K562 (cell line): ENCODE data around the gene MED20. TPM values are rescaled to one million over a fixed set of nuclear protein-coding genes. Genes with fewer than 3 reads are reported as not detected.

ENCODE experiments used
- BRF1 ChIP-seq: IDR thresholded peaks from 3 replicates; pipeline ENCODE4 v1.6.1; 2011; ENCODE audit warnings: borderline replicate concordance, mild to moderate bottlenecking; ENCODE audit not compliant: insufficient read length; ENCODE audit errors: extremely low read depth
- CREM ChIP-seq: IDR thresholded peaks from 2 replicates; pipeline ENCODE4 v1.6.1; 2014; ENCODE audit warnings: antibody characterized with exemption, low read depth
- EHMT2 ChIP-seq: fragments of 450-650 bp; IDR thresholded peaks from 2 replicates; pipeline ENCODE4 v1.6.1; 2018; ENCODE audit warnings: antibody characterized with exemption
- EZH2 ChIP-seq: IDR thresholded peaks from 2 replicates; pipeline ENCODE4 v1.6.1; 2012; ENCODE audit warnings: low read depth, mild to moderate bottlenecking, inconsistent platforms, low read length, borderline replicate concordance
- GABPB2 ChIP-seq: fragments of 250-450 bp; sonication (Bioruptor Pico); conservative IDR thresholded peaks from 2 replicates; pipeline ENCODE4 v1.5.1; 2021; ENCODE audit warnings: mild to moderate bottlenecking
- IRF2 ChIP-seq: sonication (generic); formaldehyde crosslinking; IDR thresholded peaks from 2 replicates; pipeline ENCODE4 v1.8.1; 2022; ENCODE audit warnings: mild to moderate bottlenecking, missing genetic modification reagents
- MAFF ChIP-seq: IDR thresholded peaks from 2 replicates; pipeline ENCODE4 v1.6.1; 2012; ENCODE audit warnings: low read length, improper control_type of control experiment
- MEF2A ChIP-seq: IDR thresholded peaks from 2 replicates; pipeline ENCODE4 v1.6.1; 2011; ENCODE audit warnings: low read depth, mild to moderate bottlenecking, low read length, moderate library complexity; ENCODE audit not compliant: control insufficient read depth
- NONO ChIP-seq, 2 experiments: fragments of 200-400 bp in 1 of 2; fragments of 450-650 bp in 1 of 2; formaldehyde crosslinking in 1 of 2; IDR thresholded peaks; 2 replicates each; pipeline ENCODE4 v1.6.1; 2017; ENCODE audit warnings: low read depth in 2 of 2, mild to moderate bottlenecking in 2 of 2, moderate library complexity in 2 of 2, low read length in 1 of 2
- OTX1 ChIP-seq: fragments of 450-650 bp; formaldehyde crosslinking; IDR thresholded peaks from 2 replicates; pipeline ENCODE4 v1.4.0; 2022; ENCODE audit warnings: mild to moderate bottlenecking
- POLR2H ChIP-seq: IDR thresholded peaks from 2 replicates; pipeline ENCODE4 v1.6.1; 2016; ENCODE audit warnings: missing genetic modification characterization, low read depth, mild to moderate bottlenecking, control low read depth, missing compliant biosample characterization, moderate library complexity
- TBL1XR1 ChIP-seq, 2 experiments: IDR thresholded peaks; 2 replicates each; pipeline ENCODE4 v1.6.1; 2012; ENCODE audit warnings: improper control_type of control experiment in 2 of 2, low read length in 2 of 2, mild to moderate bottlenecking in 1 of 2
- TCFL5 ChIP-seq: fragments of 250-450 bp; sonication (Bioruptor Pico); conservative IDR thresholded peaks from 2 replicates; pipeline ENCODE4 v1.6.1; 2021; ENCODE audit warnings: mild to moderate bottlenecking, moderate library complexity, matching md5 sums
- ZNF23 ChIP-seq: fragments of 250-450 bp; sonication (Bioruptor Pico); IDR thresholded peaks from 2 replicates; pipeline ENCODE4 v1.4.0; 2020; ENCODE audit warnings: mild to moderate bottlenecking
- ZNF24 ChIP-seq: fragments of 450-650 bp; IDR thresholded peaks from 2 replicates; pipeline ENCODE4 v1.6.1; 2016
- ZNF253 ChIP-seq: fragments of 250-450 bp; sonication (Bioruptor Pico); conservative IDR thresholded peaks from 2 replicates; pipeline ENCODE4 v1.6.1; 2021; ENCODE audit warnings: mild to moderate bottlenecking
- ZNF311 ChIP-seq: fragments of 250-450 bp; sonication (Bioruptor Pico); IDR thresholded peaks from 2 replicates; pipeline ENCODE4 v1.4.0; 2020; ENCODE audit warnings: mild to moderate bottlenecking, moderate library complexity
- ZNF444 ChIP-seq: fragments of 250-450 bp; sonication (Bioruptor Pico); IDR thresholded peaks from 2 replicates; pipeline ENCODE4 v1.4.0; 2020; ENCODE audit warnings: mild to moderate bottlenecking, moderate library complexity
- ZNF57 ChIP-seq: fragments of 450-650 bp; formaldehyde crosslinking; IDR thresholded peaks from 2 replicates; pipeline ENCODE4 v1.4.0; 2020; ENCODE audit warnings: mild to moderate bottlenecking, moderate library complexity
- ZZZ3 ChIP-seq: fragments of 450-650 bp; IDR thresholded peaks from 2 replicates; pipeline ENCODE4 v1.6.1; 2016; ENCODE audit warnings: antibody characterized with exemption, mild to moderate bottlenecking, moderate library complexity
- polyA plus RNA-seq, 8 experiments: library from polyadenylated mRNA; depleted of rRNA in 4 of 8; stranded (reverse) in 5 of 8; unstranded in 3 of 8; fragments of >200 nt; fragmentation: Nextera tagmentation in 2 of 8; fragmentation: Illumina TruSeq in 1 of 8; extraction: Ambion mirVana in 2 of 8; extraction: Trizol in 1 of 8; gene quantifications; 2 replicates each; pipeline versions ENCODE4 v1.2.1 to v1.2.3, GENCODE V29; 2011 to 2014; ENCODE audit warnings: inconsistent platforms in 1 of 8, missing spikeins in 1 of 8
- total RNA-seq, 7 experiments: library from RNA; depleted of rRNA in 6 of 7; stranded (reverse); fragments of >200 nt in 6 of 7; fragmentation: Illumina TruSeq in 2 of 7; extraction: Trizol in 2 of 7; gene quantifications; 2 replicates each; pipeline versions ENCODE4 v1.2.1 to v1.2.3, GENCODE V29; 2011 to 2021; ENCODE audit warnings: low replicate concordance in 1 of 7
- TF ChIP-seq, protein P1 (sequence below), 2 experiments: fragments of 450-650 bp; conservative IDR thresholded peaks; 2 replicates each; pipeline ENCODE4 v1.6.1; 2017; ENCODE audit warnings: mild to moderate bottlenecking in 2 of 2, moderate library complexity in 2 of 2
- TF ChIP-seq, protein P2 (sequence below), 2 experiments: fragments of 450-650 bp; IDR thresholded peaks; 2 replicates each; pipeline ENCODE4 v1.6.1; 2016
- TF ChIP-seq, protein P3 (sequence below): fragments of 450-650 bp; IDR thresholded peaks from 2 replicates; pipeline ENCODE4 v1.6.1; 2018; ENCODE audit not compliant: partially characterized antibody

Gene MED20
- total and polyA plus RNA-seq, 9 of the 15 experiments (the other 6 are each of a cell fraction or from before 2014, with no cell fraction given) = 27.3 to 80.9 (median 46.0) TPM

DNA sequence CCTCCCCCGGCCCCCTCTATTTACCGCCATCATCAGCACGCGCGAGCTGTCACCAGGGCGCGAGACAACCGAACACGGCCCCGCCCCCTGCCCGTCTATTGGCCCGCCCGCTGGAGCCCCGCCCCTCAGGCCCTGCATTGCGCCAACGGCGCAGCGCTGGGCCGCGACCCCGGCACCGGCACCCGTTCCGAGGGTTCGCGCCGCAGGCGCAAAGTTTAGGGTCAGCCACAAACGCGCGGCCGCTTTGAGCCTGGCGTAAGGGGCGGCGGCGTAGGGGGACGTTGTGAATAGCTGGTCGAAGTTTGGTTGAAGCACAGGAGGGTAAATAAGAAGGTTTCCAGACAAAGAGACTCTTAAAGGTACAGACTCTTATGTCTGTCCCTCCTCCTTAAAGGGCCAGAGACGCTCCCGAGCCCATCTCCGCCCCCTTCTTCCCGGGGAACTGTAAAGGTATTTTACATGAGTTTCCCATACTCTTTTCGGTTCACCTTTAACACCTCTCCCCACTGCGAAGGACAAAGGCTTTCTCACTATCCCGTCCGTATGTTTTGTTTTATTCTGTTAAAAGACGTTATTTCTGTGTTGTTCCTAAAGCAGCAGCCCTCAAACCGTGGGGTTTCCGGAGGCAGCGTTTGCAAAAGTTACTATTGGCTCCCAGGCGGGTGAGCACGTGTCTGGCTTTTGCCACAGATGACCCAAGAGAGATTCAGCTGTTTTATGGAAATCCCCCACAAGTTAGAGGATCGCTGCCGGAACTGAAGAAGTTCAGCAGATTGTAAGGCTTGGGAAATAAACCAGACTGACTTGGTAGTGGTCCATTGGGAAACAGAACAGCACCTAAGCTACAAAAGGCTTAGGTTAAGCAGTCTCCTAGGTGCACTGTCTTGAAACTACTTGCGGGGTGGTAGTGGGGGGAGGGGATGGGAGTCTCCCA is 25.4 kb downstream of the MED20 start, which contains the start of gene USP49 (continued):
- TF ChIP-seq TCFL5 (CRISPR knock-in tag) = no peak
- TF ChIP-seq ZNF57 (CRISPR knock-in tag) = no peak
- TF ChIP-seq EHMT2 = no peak
- no peak for TF ChIP-seq MEF2A
- TF ChIP-seq EZH2 = no peak
- TF ChIP-seq GABPB2 = no peak
- TF ChIP-seq ZZZ3 = no peak
- TF ChIP-seq, protein P1, sequence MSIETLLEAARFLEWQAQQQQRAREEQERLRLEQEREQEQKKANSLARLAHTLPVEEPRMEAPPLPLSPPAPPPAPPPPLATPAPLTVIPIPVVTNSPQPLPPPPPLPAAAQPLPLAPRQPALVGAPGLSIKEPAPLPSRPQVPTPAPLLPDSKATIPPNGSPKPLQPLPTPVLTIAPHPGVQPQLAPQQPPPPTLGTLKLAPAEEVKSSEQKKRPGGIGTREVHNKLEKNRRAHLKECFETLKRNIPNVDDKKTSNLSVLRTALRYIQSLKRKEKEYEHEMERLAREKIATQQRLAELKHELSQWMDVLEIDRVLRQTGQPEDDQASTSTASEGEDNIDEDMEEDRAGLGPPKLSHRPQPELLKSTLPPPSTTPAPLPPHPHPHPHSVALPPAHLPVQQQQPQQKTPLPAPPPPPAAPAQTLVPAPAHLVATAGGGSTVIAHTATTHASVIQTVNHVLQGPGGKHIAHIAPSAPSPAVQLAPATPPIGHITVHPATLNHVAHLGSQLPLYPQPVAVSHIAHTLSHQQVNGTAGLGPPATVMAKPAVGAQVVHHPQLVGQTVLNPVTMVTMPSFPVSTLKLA (conservative IDR thresholded peaks at IDR 0.05) = peak; percentile 95 to 97
- no peak; the same call in 1 of the 2 replicates for TF ChIP-seq POLR2H (tag)
- TF ChIP-seq, protein P2, sequence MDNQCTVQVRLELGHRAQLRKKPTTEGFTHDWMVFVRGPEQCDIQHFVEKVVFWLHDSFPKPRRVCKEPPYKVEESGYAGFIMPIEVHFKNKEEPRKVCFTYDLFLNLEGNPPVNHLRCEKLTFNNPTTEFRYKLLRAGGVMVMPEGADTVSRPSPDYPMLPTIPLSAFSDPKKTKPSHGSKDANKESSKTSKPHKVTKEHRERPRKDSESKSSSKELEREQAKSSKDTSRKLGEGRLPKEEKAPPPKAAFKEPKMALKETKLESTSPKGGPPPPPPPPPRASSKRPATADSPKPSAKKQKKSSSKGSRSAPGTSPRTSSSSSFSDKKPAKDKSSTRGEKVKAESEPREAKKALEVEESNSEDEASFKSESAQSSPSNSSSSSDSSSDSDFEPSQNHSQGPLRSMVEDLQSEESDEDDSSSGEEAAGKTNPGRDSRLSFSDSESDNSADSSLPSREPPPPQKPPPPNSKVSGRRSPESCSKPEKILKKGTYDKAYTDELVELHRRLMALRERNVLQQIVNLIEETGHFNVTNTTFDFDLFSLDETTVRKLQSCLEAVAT (IDR thresholded peaks at IDR 0.05) = no peak
- no peak for TF ChIP-seq ZNF444 (CRISPR knock-in tag)
- TF ChIP-seq ZNF311 (CRISPR knock-in tag) = no peak
- peak; percentile 95 for TF ChIP-seq CREM
- TF ChIP-seq, protein P3, sequence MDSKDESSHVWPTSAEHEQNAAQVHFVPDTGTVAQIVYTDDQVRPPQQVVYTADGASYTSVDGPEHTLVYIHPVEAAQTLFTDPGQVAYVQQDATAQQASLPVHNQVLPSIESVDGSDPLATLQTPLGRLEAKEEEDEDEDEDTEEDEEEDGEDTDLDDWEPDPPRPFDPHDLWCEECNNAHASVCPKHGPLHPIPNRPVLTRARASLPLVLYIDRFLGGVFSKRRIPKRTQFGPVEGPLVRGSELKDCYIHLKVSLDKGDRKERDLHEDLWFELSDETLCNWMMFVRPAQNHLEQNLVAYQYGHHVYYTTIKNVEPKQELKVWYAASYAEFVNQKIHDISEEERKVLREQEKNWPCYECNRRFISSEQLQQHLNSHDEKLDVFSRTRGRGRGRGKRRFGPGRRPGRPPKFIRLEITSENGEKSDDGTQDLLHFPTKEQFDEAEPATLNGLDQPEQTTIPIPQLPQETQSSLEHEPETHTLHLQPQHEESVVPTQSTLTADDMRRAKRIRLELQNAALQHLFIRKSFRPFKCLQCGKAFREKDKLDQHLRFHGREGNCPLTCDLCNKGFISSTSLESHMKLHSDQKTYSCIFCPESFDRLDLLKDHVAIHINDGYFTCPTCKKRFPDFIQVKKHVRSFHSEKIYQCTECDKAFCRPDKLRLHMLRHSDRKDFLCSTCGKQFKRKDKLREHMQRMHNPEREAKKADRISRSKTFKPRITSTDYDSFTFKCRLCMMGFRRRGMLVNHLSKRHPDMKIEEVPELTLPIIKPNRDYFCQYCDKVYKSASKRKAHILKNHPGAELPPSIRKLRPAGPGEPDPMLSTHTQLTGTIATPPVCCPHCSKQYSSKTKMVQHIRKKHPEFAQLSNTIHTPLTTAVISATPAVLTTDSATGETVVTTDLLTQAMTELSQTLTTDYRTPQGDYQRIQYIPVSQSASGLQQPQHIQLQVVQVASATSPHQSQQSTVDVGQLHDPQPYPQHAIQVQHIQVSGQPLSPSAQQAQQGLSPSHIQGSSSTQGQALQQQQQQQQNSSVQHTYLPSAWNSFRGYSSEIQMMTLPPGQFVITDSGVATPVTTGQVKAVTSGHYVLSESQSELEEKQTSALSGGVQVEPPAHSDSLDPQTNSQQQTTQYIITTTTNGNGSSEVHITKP = peak; percentile 39
- no peak for TF ChIP-seq ZNF23
- TF ChIP-seq TBL1XR1 (IDR thresholded peaks at IDR 0.05; ENCODE audit: low read length in 2 of 2) = no peak; a peak in 1 of 4 replicates
- TF ChIP-seq MAFF = no peak
- TF ChIP-seq OTX1 = no peak
- TF ChIP-seq ZNF24 = peak; percentile 99
- TF ChIP-seq ZNF253 (CRISPR knock-in tag) = no peak
- TF ChIP-seq NONO (IDR thresholded peaks at IDR 0.05; ENCODE audit: low read depth in 2 of 2, low read length in 1 of 2) = no peak
- no peak for TF ChIP-seq BRF1
- TF ChIP-seq IRF2 (CRISPR knock-in tag) = no peak
